ENCODE data around the gene CCR7. TPM values are rescaled to one million over a fixed set of nuclear protein-coding genes. Genes with fewer than 3 reads are reported as not detected.

CCR7 gene
- total RNA-seq, 6 experiments from 2014 or later, result 0.12 to 0.58 (median 0.28) TPM; not detected in 2

GRCh38 chr17:40515491-40516041, 49.7 kb downstream of the CCR7 start:
- intact Hi-C loops (cut with DNase I), result no loop called here
- 49% methylated on average over 10 of the region's 11 CpGs for WGBS (ENCODE audit: insufficient coverage, low coverage, low lambda C conversion rate, missing lambda C conversion rate)
- ATAC-seq (peak in 2 of 4 donors; percentile 30 to 39), DNase-seq (no peak)
- H3K9me3 ChIP-seq, result no peaks in the 10 kb centered on the region
- H3K27me3 ChIP-seq, result no peaks in the 10 kb centered on the region
- H3K27ac ChIP-seq, result no peak overlapping the region
- H3K4me1 ChIP-seq, result no peaks in the 10 kb centered on the region
- no peak for TF ChIP-seq CTCF (IDR thresholded peaks at IDR 0.05)
- no peak for TF ChIP-seq POLR2A (IDR thresholded peaks at IDR 0.05)
- H3K4me3 ChIP-seq, result no peak overlapping the region
- H3K36me3 ChIP-seq, result no peaks in the 10 kb centered on the region

GRCh38 chr17:40515011-40515410, 50.3 kb downstream of the CCR7 start:
- Histone ChIP-seq H3K27ac (no peak overlapping the region), H3K4me1 (no peaks in the 10 kb centered on the region), H3K4me3 (no peak overlapping the region), H3K36me3 (no peaks in the 10 kb centered on the region), H3K27me3 (no peaks in the 10 kb centered on the region), H3K9me3 (no peaks in the 10 kb centered on the region)
- intact Hi-C loops (cut with DNase I), result no loop called here
- 40% methylated on average over 1 of the region's 4 CpGs for WGBS (ENCODE audit: insufficient coverage, low coverage, low lambda C conversion rate, missing lambda C conversion rate)
- DNase-seq, result no peak
- TF ChIP-seq CTCF (IDR thresholded peaks at IDR 0.05), result no peak
- TF ChIP-seq POLR2A (IDR thresholded peaks at IDR 0.05), result no peak
- ATAC-seq, result no peak

GRCh38 chr17:40514013-40514875, 51.0 kb downstream of the CCR7 start:
- ATAC-seq (no peak), DNase-seq (no peak)
- H3K36me3 ChIP-seq, result no peaks in the 10 kb centered on the region
- no peak for TF ChIP-seq POLR2A (IDR thresholded peaks at IDR 0.05)
- TF ChIP-seq CTCF (IDR thresholded peaks at IDR 0.05), result no peak
- no peak overlapping the region for H3K27ac ChIP-seq
- H3K4me3 ChIP-seq, result no peak overlapping the region
- H3K27me3 ChIP-seq, result no peaks in the 10 kb centered on the region
- 77% methylated on average over 7 of the region's 7 CpGs for WGBS (ENCODE audit: insufficient coverage, low coverage, low lambda C conversion rate, missing lambda C conversion rate)
- H3K9me3 ChIP-seq, result no peaks in the 10 kb centered on the region
- intact Hi-C loops (cut with DNase I), result no loop called here
- no peaks in the 10 kb centered on the region for H3K4me1 ChIP-seq

- TF ChIP-seq POLR2A (IDR thresholded peaks at IDR 0.05) (no peak), CTCF (IDR thresholded peaks at IDR 0.05) (no peak)
- WGBS (ENCODE audit: insufficient coverage, low coverage, low lambda C conversion rate, missing lambda C conversion rate), result 89% methylated on average over 5 of the region's 12 CpGs
- Histone ChIP-seq H3K27me3 (no peaks in the 10 kb centered on the region), H3K36me3 (no peaks in the 10 kb centered on the region), H3K27ac (no peak overlapping the region), H3K4me3 (no peak overlapping the region), H3K9me3 (no peaks in the 10 kb centered on the region), H3K4me1 (no peaks in the 10 kb centered on the region)
- no peak for ATAC-seq
- intact Hi-C loops (cut with DNase I), result no loop called here
- no peak for DNase-seq
Measured at GRCh38 chr17:40511667-40512220, 53.5 kb downstream of the CCR7 start.
